Ramos (cell line): ENCODE data around the gene PSMB2.

Source experiments
- in situ Hi-C: fragments of 300-500 bp; cut with MboI; formaldehyde crosslinking; loops from one replicate; pipeline ENCODE4 v1.14.3; 2022; ENCODE audit warnings: low sequenced_read_pairs; ENCODE audit not compliant: unreplicated experiment

Gene PSMB2

GRCh38 chr1:35560256-35561225 is 80.8 kb downstream of the PSMB2 start:
- in situ Hi-C loops: loop anchor here (5.0 kb wide), 1 partner anchor 108 kb away; no protein-coding TSS in a partner anchor

- in situ Hi-C loops: no loop called here
These were observed 81.9 kb downstream of the PSMB2 start for GRCh38 chr1:35559317-35559944.

- in situ Hi-C loops: no loop called here
These were observed 82.7 kb downstream of the PSMB2 start for GRCh38 chr1:35558374-35559316.

- in situ Hi-C loops: no loop called here
These were observed 83.5 kb downstream of the PSMB2 start, which contains the start of gene NCDN for GRCh38 chr1:35557611-35558373. Gene NCDN (plus strand): TSS chr1:35557799. CDS start chr1:35558191, 392 bp downstream.

- in situ Hi-C loops: no loop called here
These were observed 84.2 kb downstream of the PSMB2 start, which contains the start of gene KIAA0319L for GRCh38 chr1:35557118-35557610. Gene KIAA0319L (minus strand): TSS chr1:35557403. CDS start chr1:35554491, 2,912 bp downstream.

GRCh38 chr1:35556484-35557117 is 84.7 kb downstream of the PSMB2 start:
- in situ Hi-C loops: no loop called here

GRCh38 chr1:35555601-35556477 is 85.5 kb downstream of the PSMB2 start:
- in situ Hi-C loops: no loop called here

- in situ Hi-C loops: no loop called here
These were observed 86.1 kb downstream of the PSMB2 start for GRCh38 chr1:35555212-35555584.

GRCh38 chr1:35554266-35555211 is 86.8 kb downstream of the PSMB2 start:
- in situ Hi-C loops: no loop called here

GRCh38 chr1:35553851-35554250 is 87.5 kb downstream of the PSMB2 start:
- in situ Hi-C loops: no loop called here
